Fibroblast of villous mesenchyme (primary cell): ENCODE results near the gene SMAD2. TPM values are rescaled to one million over a fixed set of nuclear protein-coding genes. Genes with fewer than 3 reads are reported as not detected.

ENCODE experiments used
- DNase-seq: peaks from one replicate; pipeline ENCODE4 v3.0.0-alpha.2; 2010; ENCODE audit warnings: low read depth
- H3K4me3 ChIP-seq: 2 replicates; pipeline ENCODE4 v1.5.1; 2011; ENCODE audit warnings: low read depth, mild to moderate bottlenecking, low read length
- total RNA-seq: library from RNA; depleted of rRNA; stranded (reverse); fragments of >200 nt; gene quantifications from 2 replicates; pipeline ENCODE4 v1.2.3, GENCODE V29; 2012
- TF ChIP-seq, protein P1 (sequence below): IDR thresholded peaks from 2 replicates; pipeline ENCODE4 v1.5.1; 2012; ENCODE audit warnings: low read depth, mild to moderate bottlenecking, low read length; ENCODE audit not compliant: insufficient read depth

Gene SMAD2
- total RNA-seq, 1 donor = 36.3 TPM

DNA sequence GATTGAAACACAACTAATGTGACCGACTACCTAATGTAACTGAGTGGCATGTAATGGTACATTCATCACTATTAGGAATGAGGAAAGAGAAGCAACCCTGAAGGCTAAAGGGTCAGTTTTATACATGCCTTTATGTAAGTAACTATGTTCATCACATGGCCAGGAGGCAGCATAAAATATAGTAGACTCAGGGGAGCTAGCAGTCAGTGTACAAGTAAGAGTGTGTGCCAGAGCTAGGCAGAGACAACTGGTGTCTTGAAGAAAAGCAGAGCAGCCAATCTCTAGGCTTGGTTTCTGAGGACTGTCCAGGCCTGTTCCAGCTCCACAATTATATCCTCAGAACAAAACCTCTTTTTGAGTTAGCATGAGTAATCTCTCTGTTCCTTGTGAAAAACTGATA, 18.1 kb downstream of the SMAD2 start:
- DNase-seq = no peak
- H3K4me3 ChIP-seq = no peak overlapping the region
- TF ChIP-seq, protein P1, sequence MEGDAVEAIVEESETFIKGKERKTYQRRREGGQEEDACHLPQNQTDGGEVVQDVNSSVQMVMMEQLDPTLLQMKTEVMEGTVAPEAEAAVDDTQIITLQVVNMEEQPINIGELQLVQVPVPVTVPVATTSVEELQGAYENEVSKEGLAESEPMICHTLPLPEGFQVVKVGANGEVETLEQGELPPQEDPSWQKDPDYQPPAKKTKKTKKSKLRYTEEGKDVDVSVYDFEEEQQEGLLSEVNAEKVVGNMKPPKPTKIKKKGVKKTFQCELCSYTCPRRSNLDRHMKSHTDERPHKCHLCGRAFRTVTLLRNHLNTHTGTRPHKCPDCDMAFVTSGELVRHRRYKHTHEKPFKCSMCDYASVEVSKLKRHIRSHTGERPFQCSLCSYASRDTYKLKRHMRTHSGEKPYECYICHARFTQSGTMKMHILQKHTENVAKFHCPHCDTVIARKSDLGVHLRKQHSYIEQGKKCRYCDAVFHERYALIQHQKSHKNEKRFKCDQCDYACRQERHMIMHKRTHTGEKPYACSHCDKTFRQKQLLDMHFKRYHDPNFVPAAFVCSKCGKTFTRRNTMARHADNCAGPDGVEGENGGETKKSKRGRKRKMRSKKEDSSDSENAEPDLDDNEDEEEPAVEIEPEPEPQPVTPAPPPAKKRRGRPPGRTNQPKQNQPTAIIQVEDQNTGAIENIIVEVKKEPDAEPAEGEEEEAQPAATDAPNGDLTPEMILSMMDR = no peak

DNA sequence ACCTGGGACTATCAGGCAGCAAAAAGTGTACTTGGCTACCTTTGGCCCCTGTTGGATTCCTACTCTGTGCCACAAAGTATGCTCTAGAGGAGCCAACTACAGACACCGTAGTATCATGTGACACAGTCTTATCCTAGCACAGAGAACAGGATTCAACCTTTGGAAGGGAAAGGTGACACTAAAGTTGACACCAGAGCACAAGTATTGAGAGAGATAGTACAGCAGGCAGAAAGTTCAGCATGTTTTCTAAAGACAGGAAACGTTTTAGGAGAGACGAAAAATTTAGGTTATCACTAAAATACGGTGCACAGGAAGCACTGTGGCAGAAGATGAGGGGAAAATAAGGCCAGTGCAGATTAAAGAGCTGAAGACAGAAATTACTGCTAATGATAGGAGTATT, 18.6 kb downstream of the SMAD2 start:
- TF ChIP-seq, protein P1 = no peak
- no peak for DNase-seq
- no peak overlapping the region for H3K4me3 ChIP-seq

DNA sequence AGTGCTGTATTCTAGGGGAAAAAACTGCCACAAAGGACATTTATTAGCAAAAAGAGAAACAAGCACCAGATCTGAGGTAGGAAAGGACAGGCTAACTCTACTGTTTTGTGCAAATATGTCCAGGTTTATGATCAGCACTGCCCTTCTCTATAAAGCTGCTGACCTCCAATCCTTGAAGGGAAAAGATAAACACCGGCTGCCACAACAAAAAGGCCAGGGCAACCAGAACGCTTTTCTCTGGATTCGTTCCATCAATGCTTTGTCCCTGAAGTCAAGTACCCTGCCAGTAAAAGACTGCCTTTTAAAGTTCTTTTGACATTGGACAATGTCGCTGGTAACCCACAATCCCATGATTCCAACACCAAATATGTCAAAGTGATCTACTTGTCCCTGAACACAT, 21.0 kb downstream of the SMAD2 start:
- no peak overlapping the region for H3K4me3 ChIP-seq
- DNase-seq = peak; percentile 45
- TF ChIP-seq, protein P1 = no peak

DNA sequence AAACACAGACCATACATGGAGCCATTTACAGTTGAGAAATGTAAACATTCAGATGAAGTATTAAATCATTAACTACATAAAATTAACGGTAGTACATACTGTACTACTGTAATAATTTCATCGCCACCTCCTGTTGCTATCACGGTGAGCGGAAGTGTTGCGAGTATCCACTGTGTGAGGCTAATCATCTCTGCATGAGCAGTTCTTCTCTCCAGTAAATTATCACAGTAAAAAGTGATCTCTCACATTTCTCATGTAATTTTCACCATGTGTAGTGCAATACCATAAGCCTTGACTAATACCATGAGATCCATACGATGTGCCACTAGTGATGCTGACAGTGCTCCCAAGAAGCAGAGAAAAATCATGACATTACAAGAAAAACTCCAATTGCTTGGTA, 21.9 kb downstream of the SMAD2 start:
- H3K4me3 ChIP-seq = no peak overlapping the region
- no peak for DNase-seq
- TF ChIP-seq, protein P1 = no peak

DNA sequence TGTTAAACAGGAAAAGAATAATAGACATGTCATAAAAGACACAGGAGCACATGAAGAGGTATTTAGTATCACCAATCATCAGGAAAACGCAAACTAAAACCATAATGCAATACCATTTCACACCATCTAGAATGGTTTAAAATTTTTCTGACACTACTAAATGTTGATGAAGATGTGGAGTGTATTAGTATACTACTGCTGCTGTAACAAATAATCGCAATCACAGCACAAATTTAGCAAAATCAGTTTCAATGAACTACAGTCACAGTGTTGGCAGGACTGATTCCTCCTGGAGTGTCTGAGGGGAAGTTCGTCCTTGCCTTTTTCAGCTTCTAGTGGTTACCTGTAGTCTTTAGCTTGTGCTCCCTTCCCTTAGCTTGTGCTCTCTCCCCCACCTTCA, 24.1 kb downstream of the SMAD2 start:
- H3K4me3 ChIP-seq = no peak overlapping the region
- DNase-seq = no peak
- TF ChIP-seq, protein P1 = no peak

DNA sequence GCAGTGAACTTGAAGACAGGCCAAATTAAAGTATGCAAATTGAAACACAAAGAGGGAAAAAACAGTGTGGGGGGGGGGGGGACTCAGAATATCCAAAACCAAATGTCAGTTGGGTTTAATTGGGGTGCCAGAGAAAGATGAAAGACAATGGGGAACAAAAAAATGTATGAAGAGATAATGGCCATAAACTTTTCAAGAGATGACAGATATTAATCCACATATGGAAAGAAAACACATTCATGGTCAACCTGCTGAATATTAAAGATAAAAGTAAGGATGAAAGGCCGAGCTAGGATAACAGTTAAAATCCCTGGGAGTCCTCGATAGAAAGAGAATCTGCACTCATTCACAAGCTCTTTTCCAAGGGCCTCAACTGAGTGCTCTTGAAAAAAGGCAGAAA, 26.6 kb downstream of the SMAD2 start:
- TF ChIP-seq, protein P1 = no peak
- H3K4me3 ChIP-seq = no peak overlapping the region
- DNase-seq = no peak

DNA sequence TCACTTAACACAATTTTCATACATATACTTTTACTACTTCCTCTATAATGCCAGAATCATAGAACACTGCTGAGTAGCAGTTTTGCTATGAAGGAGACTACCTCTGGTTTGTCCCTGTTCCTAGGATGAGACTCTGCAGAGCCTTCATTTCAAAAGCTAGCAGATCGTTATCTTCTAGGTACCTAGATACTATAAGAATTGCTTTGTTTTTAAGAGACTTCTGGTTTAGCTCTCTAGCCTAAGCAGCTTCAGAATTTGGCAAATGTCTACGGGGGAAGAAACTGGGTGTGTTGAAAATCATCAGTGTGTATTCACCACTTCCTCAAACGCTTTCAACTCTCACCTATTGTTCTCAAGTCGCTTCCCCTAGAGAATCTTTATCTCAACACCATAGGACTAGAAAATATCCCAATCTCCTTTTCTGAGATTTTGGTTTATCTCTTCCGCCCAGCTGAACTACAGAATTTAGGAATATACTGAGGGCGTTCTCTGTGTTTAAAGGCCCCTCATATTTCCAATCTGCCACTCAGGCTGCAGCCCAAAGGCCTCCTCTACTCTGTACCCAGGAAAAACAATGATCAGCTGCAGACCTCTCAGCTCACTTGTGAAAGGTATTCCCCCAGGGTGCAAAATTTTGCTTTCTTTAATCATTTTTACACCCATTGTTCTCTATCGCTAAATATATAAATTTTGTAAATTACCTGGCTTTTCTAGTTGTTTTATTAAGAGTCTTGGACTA, 28.7 kb downstream of the SMAD2 start:
- DNase-seq = peak; percentile 44
- TF ChIP-seq, protein P1 = no peak
- H3K4me3 ChIP-seq = no peak overlapping the region
